Left ventricle myocardium superior (tissue), 1 donor: Measurements from ENCODE around the gene TAF3. TPM values are rescaled to one million over a fixed set of nuclear protein-coding genes. Genes with fewer than 3 reads are reported as not detected.

Experiments used
- ATAC-seq: fragments of 200-7000 bp; cut with Tn5 transposase; one replicate; pipeline ENCODE4 v1.9.1; 2020; ENCODE audit warnings: mild to moderate bottlenecking, moderate library complexity
- DNase-seq: peaks from one replicate; pipeline ENCODE4 v3.0.0-alpha.2; 2020
- intact Hi-C: fragments of 100-400 bp; cut with micrococcal nuclease; formaldehyde crosslinking; loops from one replicate; pipeline ENCODE4 v1.11.0; 2022
- total RNA-seq: library from RNA; stranded (reverse); fragmentation: NEBNext Ultra II Directional; extraction: Animal tissue kit (Norgen Biotek cat#: 25700); gene quantifications from one replicate; pipeline ENCODE4 v1.2.1, GENCODE V29; 2021
- donor health status: DM: no; HTN: yes; CAD: no; lungs with severe emphysema.

TAF3 gene
- total RNA-seq, 1 donor from 2014 or later, result 13.0 TPM

- intact Hi-C loops, result no loop called here
- ATAC-seq (no peak), DNase-seq (no peak)
These were observed 243.2 kb downstream of the TAF3 start for GRCh38 chr10:8061274-8062211.

GRCh38 chr10:8063128-8063908 is 245.0 kb downstream of the TAF3 start:
- ATAC-seq (no peak), DNase-seq (no peak)
- intact Hi-C loops, result no loop called here

- ATAC-seq, result no peak
- intact Hi-C loops, result no loop called here
- no peak for DNase-seq
These were observed 245.6 kb downstream of the TAF3 start for GRCh38 chr10:8063935-8064334.

- intact Hi-C loops, result no loop called here
- no peak for DNase-seq
- ATAC-seq, result no peak
These were observed 246.1 kb downstream of the TAF3 start for GRCh38 chr10:8064436-8064835.

- intact Hi-C loops, result no loop called here
- ATAC-seq, result peak; percentile 13
- DNase-seq, result no peak
These were observed 247.3 kb downstream of the TAF3 start for GRCh38 chr10:8065651-8066050.

DNA sequence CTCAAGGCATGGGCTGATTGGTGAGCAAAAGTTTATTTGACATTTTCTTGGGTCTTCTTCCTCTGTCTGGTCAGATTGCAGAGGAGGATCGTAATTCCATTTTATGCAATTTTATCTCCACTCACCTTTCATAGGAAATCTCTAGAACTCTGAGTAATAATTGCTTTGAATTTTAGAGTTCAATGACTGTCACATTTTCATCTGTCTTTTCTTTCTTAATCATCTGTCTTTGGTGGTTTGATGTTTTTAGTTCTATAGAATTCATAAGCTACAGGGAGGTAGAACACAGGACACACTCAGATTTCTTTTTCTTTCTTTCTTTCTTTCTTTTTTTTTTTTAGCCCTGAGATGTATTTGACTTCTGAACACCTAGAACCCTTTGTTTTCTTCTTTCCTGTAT is 247.8 kb downstream of the TAF3 start:
- intact Hi-C loops, result no loop called here
- DNase-seq (no peak), ATAC-seq (no peak)

Other genes with a start within 250 kb of the TAF3 start
- 8.5 TPM for gene ITIH5, start 151.5 kb upstream of the TAF3 start, total RNA-seq
- not detected for gene ITIH2, start 115.2 kb upstream of the TAF3 start, total RNA-seq
- gene KIN, start 30.5 kb upstream of the TAF3 start, total RNA-seq, result 9.1 TPM
- 777 TPM for gene ATP5F1C, start 30.3 kb upstream of the TAF3 start, total RNA-seq
- 1.1 TPM for gene GATA3, start 236.2 kb downstream of the TAF3 start, total RNA-seq